CD4-positive, alpha-beta T cell (primary cell): ENCODE measurements around the gene WNK1. TPM values are rescaled to one million over a fixed set of nuclear protein-coding genes. Genes with fewer than 3 reads are reported as not detected.

ENCODE experiments used
- ATAC-seq: fragments of 200-7000 bp; cut with Tn5 transposase; one replicate; pipeline ENCODE4 v1.10.0; 2022; ENCODE audit warnings: mild to moderate bottlenecking; ENCODE audit not compliant: poor library complexity
- CTCF ChIA-PET: fragments of 350-600 bp; sonication (Branson Sonifier 250); formaldehyde crosslinking; loops from one replicate; lab custom pipeline; 2021; ENCODE audit warnings: antibody characterized with exemption, inconsistent platforms; lab: Charles Lee
- POLR2A ChIA-PET: fragments of 350-600 bp; sonication (Branson Sonifier 250); formaldehyde crosslinking; loops from one replicate; lab custom pipeline; 2021; ENCODE audit warnings: antibody characterized with exemption, inconsistent platforms; lab: Charles Lee
- DNase-seq, 14 experiments: peaks; one replicate each; pipeline ENCODE4 v3.0.0-alpha.2; 2013 to 2020; ENCODE audit warnings: mixed read lengths in 2 of 14
- H3K27ac ChIP-seq, 2 donors: one replicate each; pipeline versions ENCODE4 v1.5.1 to v1.7.0; 2013; ENCODE audit warnings: low read length in 2 of 2, low read depth in 1 of 2, mild to moderate bottlenecking in 1 of 2
- H3K27me3 ChIP-seq, 2 experiments: 1 replicate in 1 of 2; 2 replicates in 1 of 2; pipeline versions ENCODE4 v1.6.1 to v1.7.0; 2013; ENCODE audit warnings: low read length in 2 of 2, control low read depth in 1 of 2, mild to moderate bottlenecking in 1 of 2, moderate library complexity in 1 of 2; ENCODE audit not compliant: insufficient read depth in 2 of 2, control insufficient read depth in 1 of 2
- H3K36me3 ChIP-seq: one replicate; pipeline ENCODE4 v1.6.1; 2013; ENCODE audit warnings: low read length, control low read depth; ENCODE audit not compliant: insufficient read depth
- H3K4me1 ChIP-seq: one replicate; pipeline ENCODE4 v1.6.1; 2013; ENCODE audit warnings: low read length, control low read depth; ENCODE audit not compliant: insufficient read depth
- H3K4me3 ChIP-seq: one replicate; pipeline ENCODE4 v1.5.1; 2013; ENCODE audit warnings: mild to moderate bottlenecking, low read length, moderate library complexity
- H3K9me3 ChIP-seq, 2 experiments: 1 replicate in 1 of 2; 2 replicates in 1 of 2; pipeline versions ENCODE4 v1.6.1 to v1.7.0; 2013; ENCODE audit warnings: low read length in 2 of 2, mild to moderate bottlenecking in 2 of 2, control low read depth in 1 of 2, moderate library complexity in 1 of 2; ENCODE audit not compliant: control insufficient read depth in 1 of 2, insufficient read depth in 1 of 2
- H3K27ac Mint-ChIP-seq: one replicate; pipeline ENCODE4 v1.8.0; 2020; ENCODE audit warnings: mixed read lengths
- H3K27me3 Mint-ChIP-seq: one replicate; pipeline ENCODE4 v1.8.0; 2021; ENCODE audit warnings: mixed read lengths
- H3K36me3 Mint-ChIP-seq: one replicate; pipeline ENCODE4 v1.8.0; 2021; ENCODE audit warnings: low read depth, mixed read lengths
- H3K4me1 Mint-ChIP-seq: one replicate; pipeline ENCODE4 v1.8.0; 2021; ENCODE audit warnings: low read depth, mixed read lengths
- H3K4me3 Mint-ChIP-seq: one replicate; pipeline ENCODE4 v1.8.0; 2020; ENCODE audit warnings: mild to moderate bottlenecking, mixed read lengths
- H3K9me3 Mint-ChIP-seq: one replicate; pipeline ENCODE4 v1.8.0; 2020; ENCODE audit warnings: mixed read lengths
- CTCF ChIP-seq: fragments of 200-600 bp; IDR thresholded peaks from one replicate; pipeline ENCODE4 v1.8.0; 2022; ENCODE audit warnings: antibody characterized with exemption, mild to moderate bottlenecking
- intact Hi-C, 2 experiments: fragments of 100-400 bp; cut with DNase I in 1 of 2; cut with micrococcal nuclease in 1 of 2; formaldehyde crosslinking; loops; one replicate each; pipeline versions ENCODE4 v1.15.1 to v1.9.0; 2023 to 2025; cut with DNase I, micrococcal nuclease
- total RNA-seq, 174 experiments: library from RNA in 2 of 174; stranded (reverse) in 2 of 174; gene quantifications; one replicate each; pipeline ENCODE4 v1.2.3 and lab custom pipeline; 2021 to 2026

WNK1 gene
- total RNA-seq, 2 experiments from 2014 or later: 193 to 198 TPM

GRCh38 chr12:904010-904414 is 151.6 kb downstream of the WNK1 start:
- CTCF ChIA-PET: interaction anchor here (2.4 kb wide), 1 partner anchor 46 kb away, joined by 6 read pairs; the partner anchor contains the start of gene RAD52
- Mint-ChIP-seq H3K9me3 (no peaks in the 10 kb centered on the region), H3K27ac (peak overlapping the region; percentile 51), H3K36me3 (peaks cover 99% of the 10 kb centered on the region), H3K4me1 (peaks cover 43% of the 10 kb centered on the region), H3K4me3 (no peak overlapping the region), H3K27me3 (no peaks in the 10 kb centered on the region)
- peak overlapping the region in 1 of 2 donors; percentile 4 for H3K27ac ChIP-seq
- H3K9me3 ChIP-seq: no peaks in the 10 kb centered on the region
- POLR2A ChIA-PET: interaction anchor here (0.6 kb wide), 1 partner anchor 144 kb away, joined by 4 read pairs; no protein-coding TSS in a partner anchor
- ATAC-seq: no peak
- no peak for DNase-seq
- no peak overlapping the region for H3K4me3 ChIP-seq
- TF ChIP-seq CTCF: no peak
- no peaks in the 10 kb centered on the region for H3K27me3 ChIP-seq
- peaks cover 98% of the 10 kb centered on the region for H3K36me3 ChIP-seq
- no peaks in the 10 kb centered on the region for H3K4me1 ChIP-seq
- intact Hi-C loops: no loop called here

- H3K4me1 Mint-ChIP-seq: peaks cover 43% of the 10 kb centered on the region
- no peaks in the 10 kb centered on the region for H3K9me3 Mint-ChIP-seq
- no peaks in the 10 kb centered on the region for H3K4me1 ChIP-seq
- peak overlapping the region; percentile 12 for H3K4me3 Mint-ChIP-seq
- H3K9me3 ChIP-seq: no peaks in the 10 kb centered on the region
- H3K27ac ChIP-seq: no peak overlapping the region
- intact Hi-C loops: loop anchor here in 1 of 2 experiments (5.0 kb wide), 1 partner anchor 42 kb away; the partner anchor contains the start of gene RAD52
- H3K4me3 ChIP-seq: no peak overlapping the region
- peak; percentile 75 for ATAC-seq
- no peak for TF ChIP-seq CTCF
- DNase-seq: peak in 3 of 14 experiments; percentile 25 to 40 (median 30)
- H3K27me3 ChIP-seq: no peaks in the 10 kb centered on the region
- ChIA-PET CTCF (interaction anchor here (1.6 to 2.4 kb wide), 2 partner anchors 44 to 188 kb away, joined by 4 to 6 read pairs; partner anchors contain the start of gene RAD52), POLR2A (interaction anchor here (0.9 to 2.0 kb wide), 3 partner anchors 14 to 44 kb away, joined by 3 to 8 read pairs (median 3); partner anchors contain the start of gene RAD52)
- peaks cover 100% of the 10 kb centered on the region for H3K36me3 Mint-ChIP-seq
- peaks cover 98% of the 10 kb centered on the region for H3K36me3 ChIP-seq
- no peaks in the 10 kb centered on the region for H3K27me3 Mint-ChIP-seq
- peak overlapping the region; percentile 51 for H3K27ac Mint-ChIP-seq
Observed at GRCh38 chr12:905261-906031, 153.1 kb downstream of the WNK1 start.

- CTCF ChIA-PET: interaction anchor here (0.6 to 2.4 kb wide), 3 partner anchors 15 to 187 kb away, joined by 4 to 6 read pairs (median 4); partner anchors contain the start of gene RAD52
- Histone ChIP-seq H3K36me3 (peaks cover 96% of the 10 kb centered on the region), H3K4me3 (no peak overlapping the region), H3K27ac (no peak overlapping the region), H3K9me3 (no peaks in the 10 kb centered on the region), H3K4me1 (no peaks in the 10 kb centered on the region), H3K27me3 (no peaks in the 10 kb centered on the region)
- ATAC-seq: peak; percentile 60
- H3K9me3 Mint-ChIP-seq: no peaks in the 10 kb centered on the region
- TF ChIP-seq CTCF: no peak
- H3K4me1 Mint-ChIP-seq: peaks cover 43% of the 10 kb centered on the region
- POLR2A ChIA-PET: interaction anchor here (0.9 to 2.0 kb wide), 2 partner anchors 13 to 43 kb away, joined by 3 to 8 read pairs; partner anchors contain the start of gene RAD52
- intact Hi-C loops: loop anchor here in 1 of 2 experiments (5.0 kb wide), 1 partner anchor 41 kb away; the partner anchor contains the start of gene RAD52
- peak overlapping the region; percentile 57 for H3K4me3 Mint-ChIP-seq
- no peaks in the 10 kb centered on the region for H3K27me3 Mint-ChIP-seq
- peak in 1 of 14 experiments; percentile 20 for DNase-seq
- peaks cover 98% of the 10 kb centered on the region for H3K36me3 Mint-ChIP-seq
- peak overlapping the region; percentile 51 for H3K27ac Mint-ChIP-seq
Observed at GRCh38 chr12:906062-906585, 153.7 kb downstream of the WNK1 start.
